WTC11 (cell line): Measurements from ENCODE around the gene SYTL1. TPM values are rescaled to one million over a fixed set of nuclear protein-coding genes. Genes with fewer than 3 reads are reported as not detected.
A peak's percentile ranks its signal among the peaks of the same experiment; 100 is the strongest.

Experiments used
- ATAC-seq: fragments of 200-7000 bp; cut with Tn5 transposase; 2 replicates; pipeline ENCODE4 v1.10.0; 2021; ENCODE audit warnings: mild to moderate bottlenecking, moderate library complexity
- CTCF ChIA-PET: fragments of 300-600 bp; sonication (Branson Sonifier 250); formaldehyde crosslinking; loops from one replicate; lab custom pipeline; 2021; ENCODE audit warnings: antibody characterized with exemption; lab: Charles Lee
- POLR2A ChIA-PET: fragments of 350-600 bp; sonication (Branson Sonifier 250); formaldehyde crosslinking; loops from one replicate; lab custom pipeline; 2021; ENCODE audit warnings: antibody characterized with exemption; lab: Charles Lee
- DNase-seq: peaks from one replicate; pipeline ENCODE4 v3.0.0; 2021; ENCODE audit warnings: low spot score
- H3K27ac Mint-ChIP-seq: 2 replicates; pipeline ENCODE4 v1.8.0; 2021; ENCODE audit warnings: mixed read lengths
- H3K27me3 Mint-ChIP-seq: 2 replicates; pipeline ENCODE4 v1.8.0; 2021; ENCODE audit warnings: low read depth, mild to moderate bottlenecking, moderate library complexity, mixed read lengths
- H3K36me3 Mint-ChIP-seq: 2 replicates; pipeline ENCODE4 v1.8.0; 2021; ENCODE audit warnings: mixed read lengths
- H3K4me1 Mint-ChIP-seq: 2 replicates; pipeline ENCODE4 v1.8.0; 2022; ENCODE audit warnings: mixed read lengths
- H3K4me3 Mint-ChIP-seq: 2 replicates; pipeline ENCODE4 v1.8.0; 2021; ENCODE audit warnings: mild to moderate bottlenecking, moderate library complexity, mixed read lengths
- H3K9me3 Mint-ChIP-seq: 2 replicates; pipeline ENCODE4 v1.8.0; 2021; ENCODE audit warnings: mixed read lengths
- ATF1 ChIP-seq: sonication (generic); formaldehyde crosslinking; IDR thresholded peaks from 2 replicates; pipeline ENCODE4 v1.8.1; 2023; ENCODE audit warnings: mild to moderate bottlenecking, moderate library complexity, missing genetic modification reagents
- CBFB ChIP-seq: sonication (generic); formaldehyde crosslinking; IDR thresholded peaks from 2 replicates; pipeline ENCODE4 v1.8.1; 2022; ENCODE audit warnings: mild to moderate bottlenecking, low read depth, missing genetic modification reagents
- FOXP1 ChIP-seq: sonication (generic); formaldehyde crosslinking; IDR thresholded peaks from 2 replicates; pipeline ENCODE4 v1.8.0; 2022; ENCODE audit warnings: missing genetic modification reagents, mild to moderate bottlenecking, moderate library complexity, borderline replicate concordance
- GRHL2 ChIP-seq: fragments of 250-450 bp; sonication (Bioruptor Pico); IDR thresholded peaks from 2 replicates; pipeline ENCODE4 v1.8.0; 2022; ENCODE audit warnings: mild to moderate bottlenecking, moderate library complexity; ENCODE audit not compliant: insufficient replicate concordance, severe bottlenecking
- GTF2I ChIP-seq: fragments of 250-450 bp; sonication (Bioruptor Pico); conservative IDR thresholded peaks from 2 replicates; pipeline ENCODE4 v1.4.0; 2021; ENCODE audit warnings: mild to moderate bottlenecking
- JUN ChIP-seq: sonication (generic); formaldehyde crosslinking; IDR thresholded peaks from 2 replicates; pipeline ENCODE4 v1.8.0; 2023; ENCODE audit warnings: mild to moderate bottlenecking, missing genetic modification reagents
- MYBL2 ChIP-seq: sonication (generic); formaldehyde crosslinking; IDR thresholded peaks from 2 replicates; pipeline ENCODE4 v1.8.1; 2023; ENCODE audit warnings: mild to moderate bottlenecking, moderate library complexity, missing genetic modification reagents
- NFE2L1 ChIP-seq: sonication (generic); formaldehyde crosslinking; IDR thresholded peaks from 2 replicates; pipeline ENCODE4 v1.8.1; 2023; ENCODE audit warnings: missing genetic modification reagents
- NFYB ChIP-seq: sonication (generic); formaldehyde crosslinking; conservative IDR thresholded peaks from 2 replicates; pipeline ENCODE4 v1.8.0; 2022; ENCODE audit warnings: low read depth, missing genetic modification reagents
- NR3C1 ChIP-seq: sonication (generic); formaldehyde crosslinking; conservative IDR thresholded peaks from 2 replicates; pipeline ENCODE4 v1.8.1; 2023; ENCODE audit warnings: low read depth, mild to moderate bottlenecking, missing genetic modification reagents
- OVOL2 ChIP-seq: fragments of 250-450 bp; sonication (Bioruptor Pico); IDR thresholded peaks from 2 replicates; pipeline ENCODE4 v1.9.0; 2021; ENCODE audit warnings: mild to moderate bottlenecking, borderline replicate concordance
- PRRX2 ChIP-seq: fragments of 250-450 bp; sonication (Bioruptor Pico); IDR thresholded peaks from 2 replicates; pipeline ENCODE4 v1.8.0; 2021; ENCODE audit warnings: mild to moderate bottlenecking
- RORB ChIP-seq: fragments of 250-450 bp; sonication (Bioruptor Pico); IDR thresholded peaks from 2 replicates; pipeline ENCODE4 v1.9.0; 2021; ENCODE audit warnings: mild to moderate bottlenecking
- SP1 ChIP-seq: sonication (generic); formaldehyde crosslinking; conservative IDR thresholded peaks from 2 replicates; pipeline ENCODE4 v1.8.1; 2022; ENCODE audit warnings: missing genetic modification reagents
- TCF7 ChIP-seq: sonication (generic); formaldehyde crosslinking; IDR thresholded peaks from 2 replicates; pipeline ENCODE4 v1.8.0; 2022; ENCODE audit warnings: mild to moderate bottlenecking, low read depth, missing genetic modification reagents, moderate library complexity
- TEAD4 ChIP-seq: sonication (generic); formaldehyde crosslinking; IDR thresholded peaks from 2 replicates; pipeline ENCODE4 v1.8.0; 2022; ENCODE audit warnings: mild to moderate bottlenecking, missing genetic modification reagents
- TP53 ChIP-seq: sonication (generic); formaldehyde crosslinking; IDR thresholded peaks from 2 replicates; pipeline ENCODE4 v1.8.1; 2023; ENCODE audit warnings: mild to moderate bottlenecking, missing genetic modification reagents
- ZBTB21 ChIP-seq: sonication (generic); formaldehyde crosslinking; IDR thresholded peaks from 2 replicates; pipeline ENCODE4 v1.8.1; 2023; ENCODE audit warnings: mild to moderate bottlenecking, missing genetic modification reagents, borderline replicate concordance
- ZNF121 ChIP-seq: sonication (generic); formaldehyde crosslinking; IDR thresholded peaks from 2 replicates; pipeline ENCODE4 v1.8.0; 2023; ENCODE audit warnings: missing genetic modification reagents
- ZNF263 ChIP-seq: sonication (generic); formaldehyde crosslinking; IDR thresholded peaks from 2 replicates; pipeline ENCODE4 v1.8.1; 2022; ENCODE audit warnings: low read depth, mild to moderate bottlenecking, moderate library complexity, missing genetic modification reagents
- ZNF423 ChIP-seq: fragments of 250-450 bp; sonication (Bioruptor Pico); IDR thresholded peaks from 2 replicates; pipeline ENCODE4 v2.1.2; 2022; ENCODE audit warnings: mild to moderate bottlenecking, moderate library complexity
- ZNF671 ChIP-seq: fragments of 250-450 bp; sonication (Bioruptor Pico); IDR thresholded peaks from 2 replicates; pipeline ENCODE4 v1.8.0; 2021; ENCODE audit warnings: mild to moderate bottlenecking
- total RNA-seq: library from RNA; stranded (reverse); gene quantifications from 3 replicates; pipeline ENCODE4 v1.2.3, GENCODE V29; 2021
- TF ChIP-seq, protein P1 (sequence below): sonication (generic); formaldehyde crosslinking; IDR thresholded peaks from 2 replicates; pipeline ENCODE4 v1.8.0; 2023; ENCODE audit warnings: missing genetic modification reagents
- TF ChIP-seq, protein P2 (sequence below): sonication (generic); formaldehyde crosslinking; IDR thresholded peaks from 2 replicates; pipeline ENCODE4 v1.8.1; 2022; ENCODE audit warnings: low read depth, mild to moderate bottlenecking, moderate library complexity, missing genetic modification reagents, borderline replicate concordance
- TF ChIP-seq, protein P3 (sequence below): sonication (generic); formaldehyde crosslinking; IDR thresholded peaks from 2 replicates; pipeline ENCODE4 v1.8.0; 2022; ENCODE audit warnings: mild to moderate bottlenecking, missing genetic modification reagents
- TF ChIP-seq, protein P4 (sequence below): sonication (generic); formaldehyde crosslinking; IDR thresholded peaks from 2 replicates; pipeline ENCODE4 v1.8.1; 2022; ENCODE audit warnings: mild to moderate bottlenecking, moderate library complexity, missing genetic modification reagents
- TF ChIP-seq, protein P5 (sequence below): sonication (generic); formaldehyde crosslinking; IDR thresholded peaks from 2 replicates; pipeline ENCODE4 v1.8.0; 2023; ENCODE audit warnings: mild to moderate bottlenecking, missing genetic modification reagents

The SYTL1 gene
- total RNA-seq, 1 experiment from 2014 or later, result 18.0 TPM

DNA sequence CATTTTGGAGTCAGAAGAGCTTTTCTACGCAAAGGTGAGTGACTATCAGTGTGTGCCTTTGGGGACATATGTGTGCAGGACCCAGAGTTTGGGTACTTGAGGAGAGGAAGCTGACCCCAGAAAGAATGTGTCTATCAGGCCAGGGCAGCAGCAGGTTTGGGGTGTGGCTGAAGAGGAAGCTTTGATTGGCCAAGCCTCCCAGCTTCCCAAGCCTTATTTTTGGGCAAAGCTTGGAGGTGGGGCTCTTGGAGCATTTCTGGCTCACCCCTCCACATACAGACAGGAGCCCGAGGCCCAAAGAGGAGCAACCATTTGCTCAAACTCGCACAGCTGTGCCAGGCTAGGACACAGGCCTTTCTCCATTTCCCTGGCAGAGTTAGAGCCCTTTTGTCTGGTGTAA lies 55.3 kb downstream of the SYTL1 start (continued):
- TF ChIP-seq, protein P1, sequence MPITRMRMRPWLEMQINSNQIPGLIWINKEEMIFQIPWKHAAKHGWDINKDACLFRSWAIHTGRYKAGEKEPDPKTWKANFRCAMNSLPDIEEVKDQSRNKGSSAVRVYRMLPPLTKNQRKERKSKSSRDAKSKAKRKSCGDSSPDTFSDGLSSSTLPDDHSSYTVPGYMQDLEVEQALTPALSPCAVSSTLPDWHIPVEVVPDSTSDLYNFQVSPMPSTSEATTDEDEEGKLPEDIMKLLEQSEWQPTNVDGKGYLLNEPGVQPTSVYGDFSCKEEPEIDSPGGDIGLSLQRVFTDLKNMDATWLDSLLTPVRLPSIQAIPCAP (CRISPR knock-in tag), result no peak
- TF ChIP-seq CBFB (CRISPR knock-in tag) (no peak), GRHL2 (CRISPR knock-in tag) (no peak), ZNF263 (CRISPR knock-in tag) (no peak)

DNA sequence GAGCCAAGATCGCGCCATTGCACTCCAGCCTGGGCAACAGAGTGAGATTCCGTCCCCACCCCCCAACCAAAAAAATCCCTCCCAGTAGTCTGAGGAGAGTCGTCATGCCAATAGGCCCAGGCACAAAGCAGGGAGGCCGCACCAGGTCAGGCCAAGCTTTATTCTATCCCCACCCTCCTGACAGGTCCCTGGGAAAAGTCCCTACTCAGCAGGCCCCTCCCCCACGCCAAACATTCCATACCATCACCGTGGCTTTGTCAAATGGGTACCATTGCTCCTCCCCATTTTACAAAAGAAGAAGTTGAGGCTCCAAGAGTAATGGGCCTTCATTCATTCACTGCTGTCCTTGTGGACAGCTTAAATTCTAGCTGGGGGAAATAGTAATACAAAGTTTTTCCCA lies 55.9 kb downstream of the SYTL1 start:
- no peak for ATAC-seq
- H3K4me1 Mint-ChIP-seq, result peaks cover 41% of the 10 kb centered on the region
- no peaks in the 10 kb centered on the region; the same call in 1 of the 2 replicates for H3K27me3 Mint-ChIP-seq
- ChIA-PET POLR2A (interaction anchor here (1.0 to 1.1 kb wide), 2 partner anchors 32 to 385 kb away, joined by 3 to 4 read pairs; no protein-coding TSS in a partner anchor), CTCF (interaction anchor here (0.7 to 6.5 kb wide), 23 partner anchors 8 to 272 kb away, joined by 3 to 150 read pairs (median 6); partner anchors contain the start of genes AHDC1, CD164L2 and MAP3K6)
- TF ChIP-seq, protein P2, sequence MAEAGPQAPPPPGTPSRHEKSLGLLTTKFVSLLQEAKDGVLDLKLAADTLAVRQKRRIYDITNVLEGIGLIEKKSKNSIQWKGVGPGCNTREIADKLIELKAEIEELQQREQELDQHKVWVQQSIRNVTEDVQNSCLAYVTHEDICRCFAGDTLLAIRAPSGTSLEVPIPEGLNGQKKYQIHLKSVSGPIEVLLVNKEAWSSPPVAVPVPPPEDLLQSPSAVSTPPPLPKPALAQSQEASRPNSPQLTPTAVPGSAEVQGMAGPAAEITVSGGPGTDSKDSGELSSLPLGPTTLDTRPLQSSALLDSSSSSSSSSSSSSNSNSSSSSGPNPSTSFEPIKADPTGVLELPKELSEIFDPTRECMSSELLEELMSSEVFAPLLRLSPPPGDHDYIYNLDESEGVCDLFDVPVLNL, result no peak
- TF ChIP-seq, protein P3, sequence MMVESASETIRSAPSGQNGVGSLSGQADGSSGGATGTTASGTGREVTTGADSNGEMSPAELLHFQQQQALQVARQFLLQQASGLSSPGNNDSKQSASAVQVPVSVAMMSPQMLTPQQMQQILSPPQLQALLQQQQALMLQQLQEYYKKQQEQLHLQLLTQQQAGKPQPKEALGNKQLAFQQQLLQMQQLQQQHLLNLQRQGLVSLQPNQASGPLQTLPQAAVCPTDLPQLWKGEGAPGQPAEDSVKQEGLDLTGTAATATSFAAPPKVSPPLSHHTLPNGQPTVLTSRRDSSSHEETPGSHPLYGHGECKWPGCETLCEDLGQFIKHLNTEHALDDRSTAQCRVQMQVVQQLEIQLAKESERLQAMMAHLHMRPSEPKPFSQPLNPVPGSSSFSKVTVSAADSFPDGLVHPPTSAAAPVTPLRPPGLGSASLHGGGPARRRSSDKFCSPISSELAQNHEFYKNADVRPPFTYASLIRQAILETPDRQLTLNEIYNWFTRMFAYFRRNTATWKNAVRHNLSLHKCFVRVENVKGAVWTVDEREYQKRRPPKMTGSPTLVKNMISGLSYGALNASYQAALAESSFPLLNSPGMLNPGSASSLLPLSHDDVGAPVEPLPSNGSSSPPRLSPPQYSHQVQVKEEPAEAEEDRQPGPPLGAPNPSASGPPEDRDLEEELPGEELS (CRISPR knock-in tag), result no peak
- no peak for TF ChIP-seq TEAD4 (CRISPR knock-in tag)
- 0 out of 2 replicates have a peak, but pooled peaks have one; percentile 30 for TF ChIP-seq ZNF121 (CRISPR knock-in tag)
- no peak for TF ChIP-seq ZBTB21 (CRISPR knock-in tag)
- H3K27ac Mint-ChIP-seq, result no peak overlapping the region
- H3K9me3 Mint-ChIP-seq, result no peaks in the 10 kb centered on the region
- DNase-seq, result no peak
- H3K36me3 Mint-ChIP-seq, result no peaks in the 10 kb centered on the region
- H3K4me3 Mint-ChIP-seq, result no peak overlapping the region

DNA sequence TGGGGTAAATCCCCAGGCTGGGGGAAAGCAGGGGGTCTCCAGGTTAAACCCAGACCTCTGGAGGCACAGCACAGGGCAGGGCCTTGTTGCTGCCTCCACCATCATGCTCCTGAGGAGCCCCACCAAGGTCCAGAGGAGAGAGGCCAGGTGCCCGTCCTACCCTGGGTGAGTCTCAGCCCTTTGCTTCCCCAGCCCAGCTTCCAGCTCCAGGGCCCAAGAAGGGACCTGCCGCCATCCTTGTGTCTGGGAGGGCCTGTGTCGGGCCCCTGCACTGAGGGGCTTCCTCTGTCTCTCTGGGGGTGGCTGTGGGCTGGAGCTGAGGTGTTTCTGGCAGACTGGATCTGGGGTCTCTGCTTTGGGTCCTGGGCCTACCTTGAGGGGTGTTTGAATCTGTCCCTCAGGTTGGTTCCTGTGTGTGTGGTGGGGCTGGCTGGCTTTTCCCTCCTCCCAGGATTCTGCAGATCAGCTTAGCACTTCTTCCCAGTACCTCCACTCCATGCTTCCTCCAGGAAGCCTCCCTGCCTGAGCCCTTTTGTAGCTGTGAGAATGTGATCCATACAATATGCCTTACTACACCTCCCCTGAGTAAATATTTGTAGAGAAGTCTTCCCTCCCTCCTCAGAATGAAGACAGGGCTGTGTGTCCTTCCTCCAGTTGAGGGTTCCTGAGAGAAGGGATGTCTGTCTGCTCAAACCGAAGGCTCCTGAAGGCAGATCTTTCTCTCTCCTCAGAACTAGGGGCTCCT lies 56.8 kb downstream of the SYTL1 start:
- no peak for DNase-seq
- no peaks in the 10 kb centered on the region for H3K36me3 Mint-ChIP-seq
- H3K4me1 Mint-ChIP-seq, result peaks cover 49% of the 10 kb centered on the region
- H3K27ac Mint-ChIP-seq, result no peak overlapping the region
- POLR2A ChIA-PET, result interaction anchor here (0.6 to 1.1 kb wide), 3 partner anchors 24 to 386 kb away, joined by 3 to 5 read pairs (median 3); partner anchors contain the start of gene MAP3K6
- CTCF ChIA-PET, result interaction anchor here (0.6 to 6.5 kb wide), 10 partner anchors 11 to 352 kb away, joined by 3 to 150 read pairs (median 6); partner anchors contain the start of gene AHDC1
- no peaks in the 10 kb centered on the region; the same call in 1 of the 2 replicates for H3K27me3 Mint-ChIP-seq
- H3K9me3 Mint-ChIP-seq, result no peaks in the 10 kb centered on the region
- TF ChIP-seq TP53 (CRISPR knock-in tag), result no peak
- TF ChIP-seq JUN, result no peak
- no peak for TF ChIP-seq NFE2L1 (CRISPR knock-in tag)
- TF ChIP-seq ZBTB21 (CRISPR knock-in tag), result no peak
- TF ChIP-seq TCF7 (CRISPR knock-in tag), result no peak
- no peak for TF ChIP-seq OVOL2 (CRISPR knock-in tag)
- TF ChIP-seq ZNF671 (CRISPR knock-in tag), result no peak
- no peak for TF ChIP-seq ATF1
- TF ChIP-seq NR3C1 (CRISPR knock-in tag), result no peak
- no peak for TF ChIP-seq MYBL2 (CRISPR knock-in tag)
- TF ChIP-seq, protein P4, sequence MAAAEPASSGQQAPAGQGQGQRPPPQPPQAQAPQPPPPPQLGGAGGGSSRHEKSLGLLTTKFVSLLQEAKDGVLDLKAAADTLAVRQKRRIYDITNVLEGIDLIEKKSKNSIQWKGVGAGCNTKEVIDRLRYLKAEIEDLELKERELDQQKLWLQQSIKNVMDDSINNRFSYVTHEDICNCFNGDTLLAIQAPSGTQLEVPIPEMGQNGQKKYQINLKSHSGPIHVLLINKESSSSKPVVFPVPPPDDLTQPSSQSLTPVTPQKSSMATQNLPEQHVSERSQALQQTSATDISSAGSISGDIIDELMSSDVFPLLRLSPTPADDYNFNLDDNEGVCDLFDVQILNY, result no peak
- no peak for TF ChIP-seq FOXP1 (CRISPR knock-in tag)
- no peak for TF ChIP-seq GTF2I (CRISPR knock-in tag)
- TF ChIP-seq ZNF423 (CRISPR knock-in tag), result no peak
- no peak for TF ChIP-seq RORB (CRISPR knock-in tag)
- TF ChIP-seq PRRX2 (CRISPR knock-in tag), result no peak
- no peak for TF ChIP-seq NFYB (CRISPR knock-in tag)
- TF ChIP-seq SP1 (CRISPR knock-in tag), result no peak
- TF ChIP-seq, protein P5, sequence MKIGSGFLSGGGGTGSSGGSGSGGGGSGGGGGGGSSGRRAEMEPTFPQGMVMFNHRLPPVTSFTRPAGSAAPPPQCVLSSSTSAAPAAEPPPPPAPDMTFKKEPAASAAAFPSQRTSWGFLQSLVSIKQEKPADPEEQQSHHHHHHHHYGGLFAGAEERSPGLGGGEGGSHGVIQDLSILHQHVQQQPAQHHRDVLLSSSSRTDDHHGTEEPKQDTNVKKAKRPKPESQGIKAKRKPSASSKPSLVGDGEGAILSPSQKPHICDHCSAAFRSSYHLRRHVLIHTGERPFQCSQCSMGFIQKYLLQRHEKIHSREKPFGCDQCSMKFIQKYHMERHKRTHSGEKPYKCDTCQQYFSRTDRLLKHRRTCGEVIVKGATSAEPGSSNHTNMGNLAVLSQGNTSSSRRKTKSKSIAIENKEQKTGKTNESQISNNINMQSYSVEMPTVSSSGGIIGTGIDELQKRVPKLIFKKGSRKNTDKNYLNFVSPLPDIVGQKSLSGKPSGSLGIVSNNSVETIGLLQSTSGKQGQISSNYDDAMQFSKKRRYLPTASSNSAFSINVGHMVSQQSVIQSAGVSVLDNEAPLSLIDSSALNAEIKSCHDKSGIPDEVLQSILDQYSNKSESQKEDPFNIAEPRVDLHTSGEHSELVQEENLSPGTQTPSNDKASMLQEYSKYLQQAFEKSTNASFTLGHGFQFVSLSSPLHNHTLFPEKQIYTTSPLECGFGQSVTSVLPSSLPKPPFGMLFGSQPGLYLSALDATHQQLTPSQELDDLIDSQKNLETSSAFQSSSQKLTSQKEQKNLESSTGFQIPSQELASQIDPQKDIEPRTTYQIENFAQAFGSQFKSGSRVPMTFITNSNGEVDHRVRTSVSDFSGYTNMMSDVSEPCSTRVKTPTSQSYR (CRISPR knock-in tag), result no peak
- no peak for TF ChIP-seq GRHL2 (CRISPR knock-in tag)
- TF ChIP-seq, all 79 proteins: peak for 0
- no peak overlapping the region for H3K4me3 Mint-ChIP-seq
- no peak for ATAC-seq
